ENCODE results near the gene CFAP410.

DNA sequence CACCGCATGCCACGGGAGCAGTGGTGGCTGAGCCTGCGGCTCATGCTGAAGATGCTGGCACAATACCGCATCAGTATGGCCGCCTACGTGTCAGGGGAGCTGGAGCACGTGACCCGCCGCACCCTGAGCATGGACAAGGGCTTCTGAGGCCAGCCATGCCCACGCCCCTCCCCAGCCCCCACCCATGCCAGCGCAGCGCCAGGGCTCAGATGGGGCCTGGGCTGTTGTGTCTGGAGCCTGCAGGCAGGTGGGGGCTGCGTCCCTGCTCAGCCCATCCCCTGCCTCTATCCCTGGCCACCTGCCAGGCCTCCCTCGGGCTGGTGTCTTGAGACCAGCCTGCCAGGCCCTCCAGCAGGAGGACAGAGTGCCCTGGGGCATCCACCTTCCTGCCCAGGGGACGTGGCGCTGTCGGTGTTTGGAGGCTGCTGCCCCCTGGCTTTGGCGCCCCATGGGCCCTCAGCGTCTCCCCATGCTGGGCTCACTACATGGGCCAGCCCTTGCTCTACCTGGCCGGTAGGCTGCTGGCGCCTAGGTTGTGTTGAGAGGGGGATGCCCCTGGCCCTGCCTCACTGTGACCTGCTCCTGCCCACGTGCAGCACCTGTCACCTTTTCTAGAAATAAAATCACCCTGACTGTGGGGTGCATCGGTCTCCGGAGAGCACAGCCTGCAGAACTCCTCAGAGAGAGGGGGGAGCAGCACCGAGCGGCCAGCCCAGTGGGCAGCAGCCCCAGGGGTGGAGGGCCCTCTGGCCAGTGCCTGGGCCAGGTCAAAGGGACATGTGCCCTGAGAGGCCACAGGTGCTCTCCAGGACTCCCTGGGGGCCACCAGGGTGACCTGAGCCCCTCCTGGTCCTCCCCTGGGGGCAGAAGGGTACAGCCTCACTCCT lies 12.2 kb downstream of the CFAP410 start:
- TF ChIP-seq, protein P1, sequence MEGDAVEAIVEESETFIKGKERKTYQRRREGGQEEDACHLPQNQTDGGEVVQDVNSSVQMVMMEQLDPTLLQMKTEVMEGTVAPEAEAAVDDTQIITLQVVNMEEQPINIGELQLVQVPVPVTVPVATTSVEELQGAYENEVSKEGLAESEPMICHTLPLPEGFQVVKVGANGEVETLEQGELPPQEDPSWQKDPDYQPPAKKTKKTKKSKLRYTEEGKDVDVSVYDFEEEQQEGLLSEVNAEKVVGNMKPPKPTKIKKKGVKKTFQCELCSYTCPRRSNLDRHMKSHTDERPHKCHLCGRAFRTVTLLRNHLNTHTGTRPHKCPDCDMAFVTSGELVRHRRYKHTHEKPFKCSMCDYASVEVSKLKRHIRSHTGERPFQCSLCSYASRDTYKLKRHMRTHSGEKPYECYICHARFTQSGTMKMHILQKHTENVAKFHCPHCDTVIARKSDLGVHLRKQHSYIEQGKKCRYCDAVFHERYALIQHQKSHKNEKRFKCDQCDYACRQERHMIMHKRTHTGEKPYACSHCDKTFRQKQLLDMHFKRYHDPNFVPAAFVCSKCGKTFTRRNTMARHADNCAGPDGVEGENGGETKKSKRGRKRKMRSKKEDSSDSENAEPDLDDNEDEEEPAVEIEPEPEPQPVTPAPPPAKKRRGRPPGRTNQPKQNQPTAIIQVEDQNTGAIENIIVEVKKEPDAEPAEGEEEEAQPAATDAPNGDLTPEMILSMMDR (IDR thresholded peaks at IDR 0.05): no peak
- TF ChIP-seq, protein P2, sequence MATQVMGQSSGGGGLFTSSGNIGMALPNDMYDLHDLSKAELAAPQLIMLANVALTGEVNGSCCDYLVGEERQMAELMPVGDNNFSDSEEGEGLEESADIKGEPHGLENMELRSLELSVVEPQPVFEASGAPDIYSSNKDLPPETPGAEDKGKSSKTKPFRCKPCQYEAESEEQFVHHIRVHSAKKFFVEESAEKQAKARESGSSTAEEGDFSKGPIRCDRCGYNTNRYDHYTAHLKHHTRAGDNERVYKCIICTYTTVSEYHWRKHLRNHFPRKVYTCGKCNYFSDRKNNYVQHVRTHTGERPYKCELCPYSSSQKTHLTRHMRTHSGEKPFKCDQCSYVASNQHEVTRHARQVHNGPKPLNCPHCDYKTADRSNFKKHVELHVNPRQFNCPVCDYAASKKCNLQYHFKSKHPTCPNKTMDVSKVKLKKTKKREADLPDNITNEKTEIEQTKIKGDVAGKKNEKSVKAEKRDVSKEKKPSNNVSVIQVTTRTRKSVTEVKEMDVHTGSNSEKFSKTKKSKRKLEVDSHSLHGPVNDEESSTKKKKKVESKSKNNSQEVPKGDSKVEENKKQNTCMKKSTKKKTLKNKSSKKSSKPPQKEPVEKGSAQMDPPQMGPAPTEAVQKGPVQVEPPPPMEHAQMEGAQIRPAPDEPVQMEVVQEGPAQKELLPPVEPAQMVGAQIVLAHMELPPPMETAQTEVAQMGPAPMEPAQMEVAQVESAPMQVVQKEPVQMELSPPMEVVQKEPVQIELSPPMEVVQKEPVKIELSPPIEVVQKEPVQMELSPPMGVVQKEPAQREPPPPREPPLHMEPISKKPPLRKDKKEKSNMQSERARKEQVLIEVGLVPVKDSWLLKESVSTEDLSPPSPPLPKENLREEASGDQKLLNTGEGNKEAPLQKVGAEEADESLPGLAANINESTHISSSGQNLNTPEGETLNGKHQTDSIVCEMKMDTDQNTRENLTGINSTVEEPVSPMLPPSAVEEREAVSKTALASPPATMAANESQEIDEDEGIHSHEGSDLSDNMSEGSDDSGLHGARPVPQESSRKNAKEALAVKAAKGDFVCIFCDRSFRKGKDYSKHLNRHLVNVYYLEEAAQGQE (IDR thresholded peaks at IDR 0.05; ENCODE audit: low read depth, low read length): no peak
- TF ChIP-seq POLR2AphosphoS5 (IDR thresholded peaks at IDR 0.05; ENCODE audit: low read depth, low read length) (no peak), TAF1 (IDR thresholded peaks at IDR 0.05; ENCODE audit: borderline replicate concordance, low read depth, low read length) (no peak), FOXM1 (IDR thresholded peaks at IDR 0.05; ENCODE audit: low read depth) (no peak)
- TF ChIP-seq, protein P3, sequence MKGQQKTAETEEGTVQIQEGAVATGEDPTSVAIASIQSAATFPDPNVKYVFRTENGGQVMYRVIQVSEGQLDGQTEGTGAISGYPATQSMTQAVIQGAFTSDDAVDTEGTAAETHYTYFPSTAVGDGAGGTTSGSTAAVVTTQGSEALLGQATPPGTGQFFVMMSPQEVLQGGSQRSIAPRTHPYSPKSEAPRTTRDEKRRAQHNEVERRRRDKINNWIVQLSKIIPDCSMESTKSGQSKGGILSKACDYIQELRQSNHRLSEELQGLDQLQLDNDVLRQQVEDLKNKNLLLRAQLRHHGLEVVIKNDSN (IDR thresholded peaks at IDR 0.05; ENCODE audit: borderline replicate concordance, low read depth): no peak
